ENCODE measurements around the gene ABTB2. TPM values are rescaled to one million over a fixed set of nuclear protein-coding genes. Genes with fewer than 3 reads are reported as not detected.

Gene ABTB2
- total and polyA plus RNA-seq, 7 experiments from 2014 or later, result 0.03 to 5.3 (median 0.26) TPM

- Mint-ChIP-seq H3K4me3 (no peak overlapping the region), H3K27ac (peak overlapping the region in 1 of 9 donors; percentile 52)
- POLR2A ChIA-PET, result no interaction called here
Measured at GRCh38 chr11:34166806-34167740, 190.7 kb downstream of the ABTB2 start.

GRCh38 chr11:34165786-34166555, 191.8 kb downstream of the ABTB2 start:
- H3K27me3 ChIP-seq (ENCODE audit: control insufficient read depth in 2 of 2, insufficient read depth in 2 of 2, low read length in 2 of 2), result no peaks in the 10 kb centered on the region
- H3K27ac ChIP-seq (ENCODE audit: low read depth, low read length), result no peak overlapping the region
- Mint-ChIP-seq H3K36me3 (no peaks in the 10 kb centered on the region), H3K4me1 (peaks cover 0 to 5% (median 0%) of the 10 kb centered on the region in 7 donors), H3K9me3 (no peaks in the 10 kb centered on the region), H3K27ac (no peak overlapping the region), H3K27me3 (no peaks in the 10 kb centered on the region), H3K4me3 (no peak overlapping the region)
- DNase-seq, result no peak
- no peak for ATAC-seq
- intact Hi-C loops (cut with micrococcal nuclease), result no loop called here
- H3K4me1 ChIP-seq (ENCODE audit: control insufficient read depth in 2 of 2, insufficient read depth in 2 of 2, low read length in 2 of 2), result no peaks in the 10 kb centered on the region
- no peak overlapping the region for H3K4me3 ChIP-seq (ENCODE audit: low read length)
- no peaks in the 10 kb centered on the region for H3K36me3 ChIP-seq (ENCODE audit: control insufficient read depth in 2 of 3, insufficient read depth in 3 of 3, low read length in 3 of 3)
- H3K9me3 ChIP-seq (ENCODE audit: control insufficient read depth in 2 of 3, low read length in 3 of 3), result no peaks in the 10 kb centered on the region
- CTCF ChIA-PET, result no interaction called here
- POLR2A ChIA-PET, result no interaction called here

More at GRCh38 chr11:34166806-34167740, 190.7 kb downstream of the ABTB2 start:
- no peaks in the 10 kb centered on the region for H3K4me1 ChIP-seq (ENCODE audit: control insufficient read depth in 2 of 2, insufficient read depth in 2 of 2, low read length in 2 of 2)
- CTCF ChIA-PET, result interaction anchor here (0.6 kb wide), 1 partner anchor 365 kb away, joined by 3 read pairs; no protein-coding TSS in a partner anchor
- DNase-seq (no peak), ATAC-seq (no peak)
- Mint-ChIP-seq H3K27me3 (peaks cover 0 to 3% (median 0%) of the 10 kb centered on the region in 5 donors), H3K36me3 (no peaks in the 10 kb centered on the region), H3K4me1 (no peaks in the 10 kb centered on the region), H3K9me3 (no peaks in the 10 kb centered on the region)
- no peaks in the 10 kb centered on the region for H3K9me3 ChIP-seq (ENCODE audit: control insufficient read depth in 2 of 3, low read length in 3 of 3)
- H3K4me3 ChIP-seq (ENCODE audit: low read length), result no peak overlapping the region
- H3K27ac ChIP-seq (ENCODE audit: low read depth, low read length), result no peak overlapping the region
- intact Hi-C loops (cut with micrococcal nuclease), result no loop called here
- no peaks in the 10 kb centered on the region for H3K27me3 ChIP-seq (ENCODE audit: control insufficient read depth in 2 of 2, insufficient read depth in 2 of 2, low read length in 2 of 2)
- H3K36me3 ChIP-seq (ENCODE audit: control insufficient read depth in 2 of 3, insufficient read depth in 3 of 3, low read length in 3 of 3), result no peaks in the 10 kb centered on the region

GRCh38 chr11:34165121-34165520, 192.7 kb downstream of the ABTB2 start:
- H3K9me3 ChIP-seq (ENCODE audit: control insufficient read depth in 2 of 3, low read length in 3 of 3), result no peaks in the 10 kb centered on the region

GRCh38 chr11:34162856-34163255, 195.0 kb downstream of the ABTB2 start:
- ATAC-seq (no peak), DNase-seq (no peak)
- Mint-ChIP-seq H3K27ac (no peak overlapping the region), H3K4me3 (no peak overlapping the region), H3K9me3 (no peaks in the 10 kb centered on the region), H3K27me3 (no peaks in the 10 kb centered on the region), H3K4me1 (peaks cover 0 to 9% (median 0%) of the 10 kb centered on the region in 7 donors), H3K36me3 (peaks cover 0 to 2% (median 0%) of the 10 kb centered on the region in 5 donors)
- Histone ChIP-seq H3K27ac (ENCODE audit: low read depth, low read length) (no peak overlapping the region), H3K36me3 (ENCODE audit: control insufficient read depth in 2 of 3, insufficient read depth in 3 of 3, low read length in 3 of 3) (no peaks in the 10 kb centered on the region), H3K4me3 (ENCODE audit: low read length) (no peak overlapping the region), H3K9me3 (ENCODE audit: control insufficient read depth in 2 of 3, low read length in 3 of 3) (no peaks in the 10 kb centered on the region), H3K27me3 (ENCODE audit: control insufficient read depth in 2 of 2, insufficient read depth in 2 of 2, low read length in 2 of 2) (no peaks in the 10 kb centered on the region), H3K4me1 (ENCODE audit: control insufficient read depth in 2 of 2, insufficient read depth in 2 of 2, low read length in 2 of 2) (no peaks in the 10 kb centered on the region)
- ChIA-PET POLR2A (no interaction called here), CTCF (no interaction called here)
- intact Hi-C loops (cut with micrococcal nuclease), result no loop called here

More at GRCh38 chr11:34165121-34165520, 192.7 kb downstream of the ABTB2 start:
- Histone ChIP-seq H3K36me3 (ENCODE audit: control insufficient read depth in 2 of 3, insufficient read depth in 3 of 3, low read length in 3 of 3) (no peaks in the 10 kb centered on the region), H3K4me3 (ENCODE audit: low read length) (no peak overlapping the region), H3K27me3 (ENCODE audit: control insufficient read depth in 2 of 2, insufficient read depth in 2 of 2, low read length in 2 of 2) (no peaks in the 10 kb centered on the region), H3K27ac (ENCODE audit: low read depth, low read length) (no peak overlapping the region), H3K4me1 (ENCODE audit: control insufficient read depth in 2 of 2, insufficient read depth in 2 of 2, low read length in 2 of 2) (no peaks in the 10 kb centered on the region)
- intact Hi-C loops (cut with micrococcal nuclease), result no loop called here
- DNase-seq, result no peak
- H3K36me3 Mint-ChIP-seq, result no peaks in the 10 kb centered on the region
- ChIA-PET POLR2A (no interaction called here), CTCF (interaction anchor here (1.3 kb wide), 1 partner anchor 9 kb away, joined by 6 read pairs; no protein-coding TSS in a partner anchor)
- no peaks in the 10 kb centered on the region for H3K9me3 Mint-ChIP-seq
- ATAC-seq, result no peak
- peaks cover 0 to 5% (median 0%) of the 10 kb centered on the region in 7 donors for H3K4me1 Mint-ChIP-seq
- H3K27ac Mint-ChIP-seq, result no peak overlapping the region
- no peak overlapping the region for H3K4me3 Mint-ChIP-seq
- H3K27me3 Mint-ChIP-seq, result no peaks in the 10 kb centered on the region

GRCh38 chr11:34162493-34162820, 195.4 kb downstream of the ABTB2 start:
- Histone ChIP-seq H3K27ac (ENCODE audit: low read depth, low read length) (no peak overlapping the region), H3K9me3 (ENCODE audit: control insufficient read depth in 2 of 3, low read length in 3 of 3) (no peaks in the 10 kb centered on the region), H3K27me3 (ENCODE audit: control insufficient read depth in 2 of 2, insufficient read depth in 2 of 2, low read length in 2 of 2) (no peaks in the 10 kb centered on the region), H3K4me1 (ENCODE audit: control insufficient read depth in 2 of 2, insufficient read depth in 2 of 2, low read length in 2 of 2) (no peaks in the 10 kb centered on the region), H3K4me3 (ENCODE audit: low read length) (no peak overlapping the region), H3K36me3 (ENCODE audit: control insufficient read depth in 2 of 3, insufficient read depth in 3 of 3, low read length in 3 of 3) (no peaks in the 10 kb centered on the region)
- H3K27ac Mint-ChIP-seq, result no peak overlapping the region
- H3K4me3 Mint-ChIP-seq, result no peak overlapping the region
- no peaks in the 10 kb centered on the region for H3K27me3 Mint-ChIP-seq
- intact Hi-C loops (cut with micrococcal nuclease), result no loop called here
- no peaks in the 10 kb centered on the region for H3K9me3 Mint-ChIP-seq
- peaks cover 0 to 3% (median 0%) of the 10 kb centered on the region in 5 donors for H3K36me3 Mint-ChIP-seq
- H3K4me1 Mint-ChIP-seq, result peaks cover 0 to 9% (median 0%) of the 10 kb centered on the region in 7 donors
- ChIA-PET POLR2A (no interaction called here), CTCF (no interaction called here)
- DNase-seq (no peak), ATAC-seq (no peak)

GRCh38 chr11:34161812-34162492, 195.9 kb downstream of the ABTB2 start:
- POLR2A ChIA-PET, result no interaction called here
- ATAC-seq, result no peak
- Mint-ChIP-seq H3K4me3 (no peak overlapping the region), H3K4me1 (peaks cover 0 to 9% (median 0%) of the 10 kb centered on the region in 7 donors), H3K27me3 (no peaks in the 10 kb centered on the region), H3K36me3 (peaks cover 0 to 3% (median 0%) of the 10 kb centered on the region in 5 donors), H3K9me3 (no peaks in the 10 kb centered on the region), H3K27ac (peak overlapping the region in 1 of 9 donors; percentile 68)
- Histone ChIP-seq H3K4me3 (ENCODE audit: low read length) (no peak overlapping the region), H3K36me3 (ENCODE audit: control insufficient read depth in 2 of 3, insufficient read depth in 3 of 3, low read length in 3 of 3) (no peaks in the 10 kb centered on the region), H3K27me3 (ENCODE audit: control insufficient read depth in 2 of 2, insufficient read depth in 2 of 2, low read length in 2 of 2) (no peaks in the 10 kb centered on the region), H3K9me3 (ENCODE audit: control insufficient read depth in 2 of 3, low read length in 3 of 3) (no peaks in the 10 kb centered on the region), H3K27ac (ENCODE audit: low read depth, low read length) (no peak overlapping the region), H3K4me1 (ENCODE audit: control insufficient read depth in 2 of 2, insufficient read depth in 2 of 2, low read length in 2 of 2) (no peaks in the 10 kb centered on the region)
- CTCF ChIA-PET, result no interaction called here
- intact Hi-C loops (cut with micrococcal nuclease), result no loop called here
- peak in 1 of 9 donors; percentile 44 for DNase-seq
